Activated T-cell treated with anti-CD3 and anti-CD28 coated beads, Interleukin-2, amount 50 U/mL, for 48 hours (primary cell): ENCODE measurements around the gene SBF2.
"Not testable (repeated sequence)": the region's sequence is repeated elsewhere in the genome, so short reads cannot be mapped to it uniquely, and the experiment has no call there.

ENCODE experiments used
- DNase-seq, 2 experiments: peaks; one replicate each; pipeline ENCODE4 v3.0.0-alpha.2; 2020

SBF2 gene

GRCh38 chr11:9990221-9990973 lies 303.6 kb downstream of the SBF2 start:
- no peak for DNase-seq

GRCh38 chr11:9987303-9987702 lies 306.7 kb downstream of the SBF2 start:
- not testable (repeated sequence) for DNase-seq

GRCh38 chr11:9982796-9983579 lies 311.0 kb downstream of the SBF2 start:
- DNase-seq, result no peak

GRCh38 chr11:9982127-9982795 lies 311.8 kb downstream of the SBF2 start:
- no peak for DNase-seq

- no peak for DNase-seq
Observed at GRCh38 chr11:9980931-9981330, 313.1 kb downstream of the SBF2 start.

- no peak for DNase-seq
Observed at GRCh38 chr11:9977554-9977953, 316.5 kb downstream of the SBF2 start.

- no peak for DNase-seq
Observed at GRCh38 chr11:9974375-9974774, 319.6 kb downstream of the SBF2 start.

GRCh38 chr11:9973921-9974320 lies 320.1 kb downstream of the SBF2 start:
- no peak for DNase-seq

GRCh38 chr11:9972989-9973388 lies 321.0 kb downstream of the SBF2 start:
- no peak for DNase-seq

GRCh38 chr11:9971894-9972293 lies 322.1 kb downstream of the SBF2 start:
- no peak for DNase-seq

GRCh38 chr11:9969068-9969467 lies 325.0 kb downstream of the SBF2 start:
- no peak for DNase-seq

- no peak for DNase-seq
Observed at GRCh38 chr11:9962722-9963121, 331.3 kb downstream of the SBF2 start.

- DNase-seq, result no peak
Observed at GRCh38 chr11:9957072-9957471, 336.9 kb downstream of the SBF2 start.

GRCh38 chr11:9956483-9956882 lies 337.5 kb downstream of the SBF2 start:
- DNase-seq, result no peak

- DNase-seq, result no peak
Observed at GRCh38 chr11:9955391-9955790, 338.6 kb downstream of the SBF2 start.

GRCh38 chr11:9953994-9954626 lies 339.9 kb downstream of the SBF2 start:
- DNase-seq, result no peak

- no peak for DNase-seq
Observed at GRCh38 chr11:9952511-9953196, 341.4 kb downstream of the SBF2 start.

GRCh38 chr11:9951807-9952206 lies 342.2 kb downstream of the SBF2 start:
- no peak for DNase-seq

- DNase-seq, result no peak
Observed at GRCh38 chr11:9950462-9950861, 343.6 kb downstream of the SBF2 start.

- no peak for DNase-seq
Observed at GRCh38 chr11:9947231-9947864, 346.7 kb downstream of the SBF2 start.

- DNase-seq, result not testable (repeated sequence)
Observed at GRCh38 chr11:9945680-9946079, 348.3 kb downstream of the SBF2 start.
